ACC112 (cell line): ENCODE results near the gene TAF9.
"Not testable (repeated sequence)": the region's sequence is repeated elsewhere in the genome, so short reads cannot be mapped to it uniquely, and the experiment has no call there.

Experiments
- H2AFZ ChIP-seq: fragments of 200-600 bp; sonication (generic); one replicate; pipeline ENCODE4 v1.6.0; 2017; ENCODE audit warnings: antibody characterized with exemption, low read length; ENCODE audit not compliant: unreplicated experiment
- H3K27ac ChIP-seq: fragments of 200-600 bp; sonication (generic); 2 replicates; pipeline ENCODE4 v1.5.1; 2014; ENCODE audit warnings: low read depth, mild to moderate bottlenecking, antibody characterized with exemption, low read length, moderate library complexity
- H3K27me3 ChIP-seq: fragments of 200-600 bp; sonication (generic); 2 replicates; pipeline ENCODE4 v1.6.1; 2014; ENCODE audit warnings: mild to moderate bottlenecking, antibody characterized with exemption, low read length, moderate library complexity, mixed read lengths; ENCODE audit not compliant: insufficient read depth
- H3K36me3 ChIP-seq: fragments of 200-600 bp; sonication (generic); 2 replicates; pipeline ENCODE4 v1.6.1; 2016; ENCODE audit warnings: mild to moderate bottlenecking, antibody characterized with exemption, low read length, moderate library complexity, mixed read lengths; ENCODE audit not compliant: insufficient read depth
- H3K4me1 ChIP-seq: fragments of 200-600 bp; sonication (generic); one replicate; pipeline ENCODE4 v1.6.1; 2016; ENCODE audit warnings: low read length, mixed read lengths; ENCODE audit not compliant: insufficient read depth, unreplicated experiment, control insufficient read depth
- H3K4me3 ChIP-seq: fragments of 200-600 bp; sonication (generic); 2 replicates; pipeline ENCODE4 v1.5.1; 2014; ENCODE audit warnings: mild to moderate bottlenecking, low read depth, low read length
- H3K79me2 ChIP-seq: fragments of 200-600 bp; sonication (generic); one replicate; pipeline ENCODE4 v1.6.0; 2016; ENCODE audit warnings: low read length; ENCODE audit not compliant: control insufficient read depth, unreplicated experiment, insufficient read depth

Gene TAF9

GRCh38 chr5:69335341-69335935 lies 33.9 kb downstream of the TAF9 start:
- no peak overlapping the region for H2AFZ ChIP-seq
- H3K4me1 ChIP-seq: peaks cover 7% of the 10 kb centered on the region
- no peaks in the 10 kb centered on the region for H3K79me2 ChIP-seq
- H3K36me3 ChIP-seq: no peaks in the 10 kb centered on the region
- no peaks in the 10 kb centered on the region for H3K27me3 ChIP-seq
- no peak overlapping the region for H3K4me3 ChIP-seq
- no peak overlapping the region for H3K27ac ChIP-seq

DNA sequence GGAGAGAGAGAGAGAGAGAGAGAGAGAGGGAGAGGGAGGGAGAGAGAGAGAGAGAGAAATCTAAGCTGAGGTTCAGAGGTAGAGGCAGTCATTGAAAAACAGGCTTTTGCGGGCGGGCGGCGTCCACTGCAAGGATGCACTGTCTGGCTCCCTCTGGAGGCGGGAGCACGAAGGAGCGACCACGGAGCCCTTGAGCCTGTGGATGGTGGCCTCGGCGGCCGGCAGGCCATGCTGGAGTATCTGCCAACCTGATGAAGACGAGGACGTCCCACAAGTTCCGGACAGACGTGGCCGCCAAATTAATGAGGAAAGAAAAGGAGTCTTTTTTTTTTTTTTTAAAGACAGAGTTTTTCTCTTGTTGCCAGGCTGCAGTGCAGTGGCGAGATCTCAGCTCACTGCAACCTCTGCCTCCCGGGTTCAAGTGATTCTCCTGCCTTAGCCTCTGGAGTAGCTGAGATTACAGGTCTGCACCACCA lies 34.5 kb downstream of the TAF9 start:
- no peaks in the 10 kb centered on the region for H3K27me3 ChIP-seq
- H2AFZ ChIP-seq: no peak overlapping the region
- H3K36me3 ChIP-seq: no peaks in the 10 kb centered on the region
- no peaks in the 10 kb centered on the region for H3K79me2 ChIP-seq
- H3K4me1 ChIP-seq: peaks cover 7% of the 10 kb centered on the region
- no peak overlapping the region for H3K27ac ChIP-seq
- H3K4me3 ChIP-seq: no peak overlapping the region

DNA sequence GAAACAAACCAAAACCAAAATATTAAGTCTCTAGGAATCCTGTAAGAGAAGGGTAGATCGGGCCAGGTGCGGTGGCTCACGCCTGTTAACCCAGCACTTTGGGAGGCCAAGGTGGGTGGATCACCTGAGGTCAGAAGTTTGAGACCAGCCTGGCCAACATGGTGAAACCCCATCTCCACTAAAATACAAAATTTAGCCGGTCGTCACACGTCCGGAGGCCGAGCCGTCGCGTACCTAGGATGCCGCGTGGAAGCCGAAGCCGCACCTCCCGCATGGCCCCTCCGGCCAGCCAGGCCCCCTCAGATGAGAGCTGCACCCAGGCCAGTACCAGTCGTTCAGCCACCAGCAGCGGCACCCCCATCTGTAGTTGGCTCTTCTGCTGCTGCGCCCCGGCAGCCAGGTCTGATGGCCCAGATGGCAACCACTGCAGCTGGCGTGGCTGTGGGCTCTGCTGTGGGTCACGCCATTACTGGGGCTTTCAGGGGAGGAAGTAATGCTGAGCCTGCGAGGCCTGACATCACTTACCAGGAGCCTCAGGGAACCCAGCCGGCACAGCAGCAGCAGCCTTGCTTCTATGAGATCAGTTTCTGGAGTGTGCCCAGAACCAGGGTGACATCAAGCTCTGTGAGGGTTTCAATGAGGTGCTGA lies 35.5 kb downstream of the TAF9 start:
- H3K27ac ChIP-seq, H2AFZ ChIP-seq, H3K4me1 ChIP-seq, H3K4me3 ChIP-seq, H3K36me3 ChIP-seq, H3K27me3 ChIP-seq, H3K79me2 ChIP-seq: not testable (repeated sequence)

DNA sequence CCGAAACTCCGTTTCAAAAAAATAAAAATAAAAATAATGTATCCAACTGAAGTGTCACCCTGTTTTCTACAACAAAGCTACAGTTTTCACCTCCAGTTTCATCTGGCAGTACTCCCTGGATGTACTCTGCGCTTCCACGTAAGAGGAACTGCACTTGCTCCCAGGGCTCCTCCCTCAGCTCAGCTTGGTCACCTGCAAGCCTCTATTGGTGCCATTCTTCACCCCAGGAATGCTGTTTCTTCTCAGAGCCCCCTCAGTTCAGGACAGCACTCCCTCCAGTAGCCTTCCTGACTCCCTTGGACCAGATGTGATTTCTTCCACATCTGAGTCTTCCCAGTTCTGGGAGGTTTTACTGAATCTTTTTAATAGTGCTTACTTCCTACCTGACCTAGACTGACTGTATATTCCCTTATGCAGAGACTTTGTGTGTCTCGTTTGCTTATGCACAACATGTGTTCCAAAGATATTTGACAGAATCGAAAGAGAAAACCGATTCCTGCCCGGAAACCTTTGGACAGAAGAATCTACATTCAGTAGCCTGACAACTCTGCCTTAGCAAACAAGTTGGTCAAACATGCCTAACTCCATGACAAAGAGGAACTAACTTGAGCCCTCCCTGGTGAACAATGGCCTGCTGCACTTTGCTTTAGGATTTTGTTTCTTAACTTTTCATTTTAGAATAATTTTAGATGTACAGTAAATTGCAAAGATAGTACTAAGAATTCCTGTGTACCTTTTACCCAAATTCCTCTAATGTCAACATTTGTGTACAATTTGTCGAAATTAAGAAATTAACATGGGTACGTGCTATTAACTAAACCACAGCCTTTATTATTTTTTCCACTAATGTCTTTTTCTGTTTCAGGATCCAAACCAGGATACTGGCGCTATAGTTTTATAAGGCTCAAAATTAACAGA lies 37.5 kb downstream of the TAF9 start:
- Histone ChIP-seq H3K36me3 (no peaks in the 10 kb centered on the region), H3K4me3 (peak overlapping the region; percentile 91), H3K4me1 (peaks cover 7% of the 10 kb centered on the region), H3K27me3 (no peaks in the 10 kb centered on the region), H3K27ac (no peak overlapping the region), H2AFZ (peak overlapping the region; percentile 99), H3K79me2 (no peaks in the 10 kb centered on the region)

DNA sequence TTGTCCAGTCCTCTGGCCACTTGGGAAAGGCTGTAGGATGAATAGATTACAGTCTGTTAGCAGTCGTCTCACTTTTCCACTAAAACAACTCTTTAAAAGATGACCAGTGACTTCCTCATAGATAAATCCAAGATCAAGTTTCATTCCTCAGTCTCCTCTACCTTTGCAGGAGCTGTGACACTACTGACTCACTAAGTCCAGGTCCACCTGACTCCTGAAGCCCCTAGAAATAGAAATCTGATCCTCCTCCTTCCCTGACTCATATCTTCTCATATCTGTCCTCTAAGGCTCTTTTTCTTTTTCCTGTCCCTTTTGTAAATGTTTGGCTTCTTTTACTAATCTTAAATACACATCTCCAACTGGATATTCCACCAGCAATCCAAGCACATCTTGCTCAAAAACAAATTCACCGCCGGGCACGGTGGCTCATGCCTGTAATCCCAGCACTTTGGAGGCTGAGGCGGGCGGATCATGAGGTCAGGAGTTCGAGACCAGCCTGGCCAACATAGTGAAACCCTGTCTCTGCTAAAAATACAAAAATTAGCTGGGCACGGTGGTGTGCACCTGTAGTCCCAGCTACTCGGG lies 39.3 kb downstream of the TAF9 start:
- no peak overlapping the region for H3K27ac ChIP-seq
- no peak overlapping the region for H2AFZ ChIP-seq
- no peak overlapping the region for H3K4me3 ChIP-seq

GRCh38 chr5:69326365-69326764 lies 43.0 kb downstream of the TAF9 start:
- no peak overlapping the region for H3K4me3 ChIP-seq
- H3K27me3 ChIP-seq: no peaks in the 10 kb centered on the region
- H3K79me2 ChIP-seq: no peaks in the 10 kb centered on the region
- no peak overlapping the region for H3K27ac ChIP-seq
- H2AFZ ChIP-seq: no peak overlapping the region
- H3K4me1 ChIP-seq: no peaks in the 10 kb centered on the region
- H3K36me3 ChIP-seq: no peaks in the 10 kb centered on the region

More for the DNA sequence above, 39.3 kb downstream of the TAF9 start:
- H3K27me3 ChIP-seq: no peaks in the 10 kb centered on the region
- H3K79me2 ChIP-seq: no peaks in the 10 kb centered on the region
- peaks cover 7% of the 10 kb centered on the region for H3K4me1 ChIP-seq
- H3K36me3 ChIP-seq: no peaks in the 10 kb centered on the region

DNA sequence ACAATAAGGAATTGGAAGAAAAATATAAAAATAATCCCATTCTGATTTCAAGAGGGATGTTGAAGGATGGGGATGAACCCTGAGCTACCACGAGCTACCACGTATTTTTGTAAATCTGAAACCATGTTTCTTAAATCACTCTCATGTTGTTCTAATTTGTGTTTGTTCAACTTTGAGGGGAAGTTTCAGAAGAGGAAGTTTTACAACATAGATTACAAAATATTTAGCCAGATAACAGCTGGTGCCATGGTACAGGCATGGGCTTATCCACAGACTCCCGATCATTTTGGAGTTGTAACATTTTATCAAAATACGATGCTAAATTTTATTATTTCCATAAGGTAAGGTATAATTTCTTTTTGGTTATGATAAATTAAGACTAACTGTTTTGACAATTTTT lies 51.9 kb downstream of the TAF9 start:
- no peaks in the 10 kb centered on the region for H3K79me2 ChIP-seq
- H3K4me1 ChIP-seq: no peaks in the 10 kb centered on the region
- peaks cover 8% of the 10 kb centered on the region; the same call in 1 of the 2 replicates for H3K36me3 ChIP-seq
- H3K27me3 ChIP-seq: no peaks in the 10 kb centered on the region
- no peak overlapping the region for H2AFZ ChIP-seq
- H3K4me3 ChIP-seq: no peak overlapping the region
- no peak overlapping the region for H3K27ac ChIP-seq

- peaks cover 9% of the 10 kb centered on the region; the same call in 1 of the 2 replicates for H3K36me3 ChIP-seq
These were observed 53.3 kb downstream of the TAF9 start for GRCh38 chr5:69315972-69316371.

More at GRCh38 chr5:69315972-69316371, 53.3 kb downstream of the TAF9 start:
- Histone ChIP-seq H3K79me2 (no peaks in the 10 kb centered on the region), H2AFZ (no peak overlapping the region), H3K27me3 (no peaks in the 10 kb centered on the region), H3K27ac (no peak overlapping the region), H3K4me1 (no peaks in the 10 kb centered on the region), H3K4me3 (no peak overlapping the region)
